Duodenal mucosa (tissue), 2 donors: ENCODE results near the gene SPDYC.

Experiments used
- H3K27ac ChIP-seq: one replicate; pipeline ENCODE4 v1.7.0; 2013; ENCODE audit warnings: low read depth, low read length
- H3K27me3 ChIP-seq, 2 donors: one replicate each; pipeline ENCODE4 v1.7.0; 2013; ENCODE audit warnings: low read length in 2 of 2, control low read depth in 1 of 2; ENCODE audit not compliant: insufficient read depth in 2 of 2, control insufficient read depth in 1 of 2
- H3K36me3 ChIP-seq, 2 donors: one replicate each; pipeline ENCODE4 v1.7.0; 2013; ENCODE audit warnings: low read length in 2 of 2, control low read depth in 1 of 2; ENCODE audit not compliant: insufficient read depth in 2 of 2, control insufficient read depth in 1 of 2
- H3K4me1 ChIP-seq, 2 donors: one replicate each; pipeline ENCODE4 v1.7.0; 2013; ENCODE audit warnings: low read length in 2 of 2, control low read depth in 1 of 2; ENCODE audit not compliant: insufficient read depth in 2 of 2, control insufficient read depth in 1 of 2
- H3K4me3 ChIP-seq, 2 donors: one replicate each; pipeline ENCODE4 v1.7.0; 2013; ENCODE audit warnings: low read length in 2 of 2, low read depth in 1 of 2
- H3K9ac ChIP-seq, 2 donors: one replicate each; pipeline ENCODE4 v1.7.0; 2013; ENCODE audit warnings: low read length in 2 of 2, low read depth in 1 of 2
- H3K9me3 ChIP-seq, 2 donors: one replicate each; pipeline ENCODE4 v1.7.0; 2013; ENCODE audit warnings: low read length in 2 of 2, control low read depth in 1 of 2; ENCODE audit not compliant: control insufficient read depth in 1 of 2

The SPDYC gene

DNA sequence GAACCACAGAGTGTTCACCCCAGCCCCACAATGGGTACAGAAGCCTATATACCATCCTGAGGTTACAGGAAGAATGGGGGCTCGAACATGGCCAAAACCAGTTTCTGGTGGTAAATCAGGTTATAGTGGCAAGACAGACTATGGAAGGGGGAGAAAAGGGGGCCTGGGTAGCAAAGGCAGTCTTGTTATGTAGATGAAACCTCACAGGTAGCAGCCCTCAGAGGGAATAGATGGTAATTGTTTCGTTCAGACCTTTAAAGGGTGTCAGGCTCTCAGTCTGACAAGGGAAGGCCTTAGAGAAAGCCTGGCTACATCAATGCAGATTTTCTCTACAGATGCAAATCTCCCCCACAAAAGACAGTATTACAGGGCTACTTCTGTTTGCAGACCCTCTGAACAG lies 15.1 kb downstream of the SPDYC start:
- H3K27ac ChIP-seq, result no peak overlapping the region
- no peak overlapping the region for H3K9ac ChIP-seq
- no peak overlapping the region for H3K4me3 ChIP-seq
- no peaks in the 10 kb centered on the region for H3K9me3 ChIP-seq
- H3K36me3 ChIP-seq, result peaks cover 40 to 57% of the 10 kb centered on the region in 2 donors
- no peaks in the 10 kb centered on the region for H3K27me3 ChIP-seq
- H3K4me1 ChIP-seq, result peaks cover 22 to 23% of the 10 kb centered on the region in 2 donors

DNA sequence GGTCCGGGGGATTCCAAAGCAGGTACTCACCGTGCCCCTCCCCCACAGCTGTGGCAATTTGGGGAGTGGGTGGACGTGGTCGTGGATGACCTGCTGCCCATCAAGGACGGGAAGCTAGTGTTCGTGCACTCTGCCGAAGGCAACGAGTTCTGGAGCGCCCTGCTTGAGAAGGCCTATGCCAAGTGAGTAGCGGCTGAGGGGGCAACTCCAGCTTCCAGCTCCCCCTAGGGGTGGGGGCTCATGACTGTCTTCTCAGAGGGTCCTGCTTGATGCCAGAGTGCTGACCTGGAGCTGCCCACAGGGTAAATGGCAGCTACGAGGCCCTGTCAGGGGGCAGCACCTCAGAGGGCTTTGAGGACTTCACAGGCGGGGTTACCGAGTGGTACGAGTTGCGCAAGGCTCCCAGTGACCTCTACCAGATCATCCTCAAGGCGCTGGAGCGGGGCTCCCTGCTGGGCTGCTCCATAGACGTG lies 15.9 kb downstream of the SPDYC start:
- Histone ChIP-seq H3K9ac (no peak overlapping the region), H3K36me3 (peaks cover 40 to 64% of the 10 kb centered on the region in 2 donors), H3K27ac (no peak overlapping the region), H3K4me1 (peaks cover 17 to 18% of the 10 kb centered on the region in 2 donors), H3K27me3 (no peaks in the 10 kb centered on the region), H3K4me3 (no peak overlapping the region), H3K9me3 (no peaks in the 10 kb centered on the region)

DNA sequence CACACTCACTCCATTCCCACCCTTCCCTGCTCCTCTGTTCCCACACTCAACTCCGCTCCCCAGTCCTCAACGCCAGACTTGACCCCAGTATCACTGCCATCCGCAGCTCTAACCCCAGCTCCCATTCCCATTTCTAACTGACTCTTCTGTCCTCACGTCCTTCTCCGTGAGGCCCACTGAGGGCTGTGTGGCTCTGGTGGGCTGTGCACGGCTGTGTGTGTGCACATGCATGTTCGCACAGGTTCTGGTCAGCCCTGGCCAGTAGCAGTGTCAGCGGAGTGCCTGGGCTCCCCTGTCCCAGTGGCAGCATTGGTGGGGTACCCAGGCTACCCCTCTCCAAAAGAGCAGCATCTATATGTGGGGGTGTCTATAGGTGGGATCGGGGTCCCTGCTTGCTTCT lies 16.7 kb downstream of the SPDYC start:
- Histone ChIP-seq H3K9ac (no peak overlapping the region), H3K9me3 (no peaks in the 10 kb centered on the region), H3K36me3 (peaks cover 40 to 70% of the 10 kb centered on the region in 2 donors), H3K4me1 (peaks cover 17 to 18% of the 10 kb centered on the region in 2 donors), H3K27me3 (no peaks in the 10 kb centered on the region), H3K4me3 (no peak overlapping the region), H3K27ac (no peak overlapping the region)

DNA sequence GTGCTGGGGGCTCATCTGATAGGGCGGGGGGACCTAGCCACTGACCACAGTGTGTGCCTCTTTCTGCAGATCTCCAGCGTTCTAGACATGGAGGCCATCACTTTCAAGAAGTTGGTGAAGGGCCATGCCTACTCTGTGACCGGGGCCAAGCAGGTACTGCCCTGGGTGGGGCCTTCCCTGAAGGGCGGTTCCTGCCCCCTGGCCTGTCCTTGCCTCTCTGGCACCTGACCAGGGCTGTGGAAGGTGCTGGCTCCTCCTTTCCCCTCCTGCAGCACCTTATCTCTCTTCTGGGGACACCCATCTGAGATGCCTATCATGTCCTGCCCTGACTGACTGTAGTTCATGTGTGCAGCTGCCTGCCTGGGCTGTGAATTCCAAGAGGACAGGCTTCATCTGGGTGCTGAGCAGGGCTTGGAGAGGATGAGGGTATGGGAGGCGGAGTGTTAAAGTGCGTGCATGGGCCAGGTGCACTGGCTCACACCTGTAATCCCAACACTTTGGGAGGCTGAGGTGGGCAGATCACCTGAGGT lies 17.2 kb downstream of the SPDYC start:
- H3K9me3 ChIP-seq, result no peaks in the 10 kb centered on the region
- no peak overlapping the region for H3K27ac ChIP-seq
- peaks cover 17% of the 10 kb centered on the region in 2 donors for H3K4me1 ChIP-seq
- H3K27me3 ChIP-seq, result no peaks in the 10 kb centered on the region
- no peak overlapping the region for H3K4me3 ChIP-seq
- no peak overlapping the region for H3K9ac ChIP-seq
- peaks cover 40 to 70% of the 10 kb centered on the region in 2 donors for H3K36me3 ChIP-seq

DNA sequence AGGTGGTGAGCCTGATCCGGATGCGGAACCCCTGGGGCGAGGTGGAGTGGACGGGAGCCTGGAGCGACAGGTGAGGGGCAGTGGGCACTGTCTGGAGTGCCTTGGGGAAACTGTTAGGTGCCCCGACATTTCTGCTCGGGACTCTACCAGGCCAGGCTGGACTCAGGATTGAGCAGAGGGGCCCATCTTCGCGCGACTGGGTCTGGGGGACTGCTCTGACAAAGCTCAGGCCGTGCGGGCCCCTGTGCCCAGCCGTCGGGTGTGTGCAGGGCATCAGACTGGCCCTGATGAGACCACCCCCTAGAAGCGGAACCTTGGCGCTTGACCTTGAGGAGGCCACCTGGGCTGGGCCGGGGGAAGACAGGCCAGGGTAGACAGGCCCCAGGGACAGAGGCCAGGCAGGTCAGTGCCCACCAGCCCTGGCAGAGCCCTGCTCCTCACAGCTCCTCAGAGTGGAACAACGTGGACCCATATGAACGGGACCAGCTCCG lies 18.0 kb downstream of the SPDYC start:
- H3K36me3 ChIP-seq, result peaks cover 40 to 70% of the 10 kb centered on the region in 2 donors
- no peaks in the 10 kb centered on the region for H3K9me3 ChIP-seq
- no peak overlapping the region for H3K4me3 ChIP-seq
- H3K9ac ChIP-seq, result no peak overlapping the region
- H3K27ac ChIP-seq, result no peak overlapping the region
- H3K4me1 ChIP-seq, result peaks cover 9% of the 10 kb centered on the region in 2 donors
- no peaks in the 10 kb centered on the region for H3K27me3 ChIP-seq

DNA sequence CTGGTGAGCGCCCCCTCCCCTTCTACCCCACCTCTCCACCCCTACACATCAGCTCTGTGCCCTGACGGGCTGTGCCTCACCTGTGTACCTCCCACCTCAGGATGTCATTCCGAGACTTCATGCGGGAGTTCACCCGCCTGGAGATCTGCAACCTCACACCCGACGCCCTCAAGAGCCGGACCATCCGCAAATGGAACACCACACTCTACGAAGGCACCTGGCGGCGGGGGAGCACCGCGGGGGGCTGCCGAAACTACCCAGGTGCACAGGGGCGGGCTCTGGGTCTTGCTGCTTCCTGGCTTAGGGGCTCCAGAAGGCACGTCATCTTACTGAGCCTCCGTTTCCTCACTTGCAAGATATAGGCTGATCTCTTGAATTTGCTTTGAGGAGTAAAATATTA lies 18.5 kb downstream of the SPDYC start:
- Histone ChIP-seq H3K36me3 (peaks cover 40 to 70% of the 10 kb centered on the region in 2 donors), H3K9ac (no peak overlapping the region), H3K9me3 (no peaks in the 10 kb centered on the region), H3K27me3 (no peaks in the 10 kb centered on the region), H3K4me3 (no peak overlapping the region), H3K4me1 (peaks cover 4 to 5% of the 10 kb centered on the region in 2 donors), H3K27ac (no peak overlapping the region)

DNA sequence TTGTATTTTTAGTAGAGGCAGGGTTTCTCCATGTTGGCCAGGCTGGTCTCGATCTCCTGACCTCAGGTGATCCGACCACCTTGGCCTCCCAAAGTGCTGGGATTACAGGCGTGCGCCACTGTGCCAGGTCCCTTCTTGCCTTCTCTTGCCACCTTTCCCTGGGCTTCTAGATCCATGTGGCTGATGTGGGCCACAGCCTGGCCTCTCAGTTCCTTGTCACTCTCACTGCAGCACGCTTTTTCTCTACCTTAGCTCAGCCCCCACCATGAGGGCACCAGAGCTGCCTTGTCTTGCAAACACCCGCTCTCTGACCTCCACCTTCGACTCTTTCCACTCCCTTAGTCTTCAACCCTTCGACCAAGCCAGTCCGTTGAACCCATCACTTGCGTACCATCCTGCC lies 19.2 kb downstream of the SPDYC start:
- no peak overlapping the region for H3K4me3 ChIP-seq
- no peaks in the 10 kb centered on the region for H3K27me3 ChIP-seq
- H3K36me3 ChIP-seq, result peaks cover 43 to 66% of the 10 kb centered on the region in 2 donors
- H3K4me1 ChIP-seq, result peaks cover 3% of the 10 kb centered on the region in 2 donors
- H3K27ac ChIP-seq, result no peak overlapping the region
- H3K9ac ChIP-seq, result no peak overlapping the region
- H3K9me3 ChIP-seq, result no peaks in the 10 kb centered on the region

DNA sequence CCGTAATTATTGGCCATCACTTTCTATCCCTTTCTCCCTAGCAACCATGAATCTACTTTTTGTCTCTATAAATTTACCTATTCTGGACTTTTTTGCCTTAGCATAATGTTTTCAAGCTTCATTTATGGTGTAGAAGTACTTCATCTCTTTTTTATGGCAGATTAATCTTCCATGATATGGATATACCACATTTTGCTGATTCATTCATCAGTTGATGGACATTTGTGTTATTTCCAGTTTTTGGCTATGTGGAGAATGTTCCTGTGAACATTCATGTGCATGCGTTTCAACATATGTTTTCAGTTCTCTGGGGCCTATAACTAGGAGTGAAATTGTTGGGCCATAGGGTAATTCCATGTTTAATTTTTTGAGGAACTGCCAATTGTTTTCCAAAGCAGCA lies 24.5 kb downstream of the SPDYC start:
- no peak overlapping the region for H3K27ac ChIP-seq
- no peaks in the 10 kb centered on the region for H3K9me3 ChIP-seq
- no peak overlapping the region for H3K9ac ChIP-seq
- H3K36me3 ChIP-seq, result peaks cover 13 to 60% of the 10 kb centered on the region in 2 donors
- no peak overlapping the region for H3K4me3 ChIP-seq
- no peaks in the 10 kb centered on the region for H3K27me3 ChIP-seq
- H3K4me1 ChIP-seq, result no peaks in the 10 kb centered on the region

DNA sequence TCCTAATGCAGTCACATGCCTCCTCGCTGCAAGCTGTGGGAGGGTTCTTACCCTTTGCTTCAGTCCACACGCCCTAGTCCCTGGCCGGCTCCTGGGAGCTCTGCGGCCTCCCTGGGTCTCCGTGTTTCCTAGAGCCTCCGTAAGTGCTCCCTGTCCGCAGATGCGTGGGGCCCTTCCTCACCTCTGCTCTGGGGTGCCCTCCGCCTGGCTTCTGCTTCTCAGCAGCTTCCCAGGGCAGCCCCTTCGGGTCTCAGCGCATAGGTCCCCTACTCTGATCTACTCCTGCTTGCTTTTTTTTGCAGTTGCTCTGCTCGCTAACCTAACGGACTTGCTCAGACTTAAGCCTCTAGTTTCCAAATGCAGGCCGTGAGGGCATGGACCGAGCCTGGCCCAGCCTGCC lies 34.1 kb downstream of the SPDYC start:
- peaks cover 27 to 64% of the 10 kb centered on the region in 2 donors for H3K36me3 ChIP-seq
- H3K27ac ChIP-seq, result no peak overlapping the region
- H3K27me3 ChIP-seq, result no peaks in the 10 kb centered on the region
- no peak overlapping the region for H3K4me3 ChIP-seq
- no peak overlapping the region for H3K9ac ChIP-seq
- H3K4me1 ChIP-seq, result peaks cover 15 to 16% of the 10 kb centered on the region in 2 donors
- no peaks in the 10 kb centered on the region for H3K9me3 ChIP-seq

DNA sequence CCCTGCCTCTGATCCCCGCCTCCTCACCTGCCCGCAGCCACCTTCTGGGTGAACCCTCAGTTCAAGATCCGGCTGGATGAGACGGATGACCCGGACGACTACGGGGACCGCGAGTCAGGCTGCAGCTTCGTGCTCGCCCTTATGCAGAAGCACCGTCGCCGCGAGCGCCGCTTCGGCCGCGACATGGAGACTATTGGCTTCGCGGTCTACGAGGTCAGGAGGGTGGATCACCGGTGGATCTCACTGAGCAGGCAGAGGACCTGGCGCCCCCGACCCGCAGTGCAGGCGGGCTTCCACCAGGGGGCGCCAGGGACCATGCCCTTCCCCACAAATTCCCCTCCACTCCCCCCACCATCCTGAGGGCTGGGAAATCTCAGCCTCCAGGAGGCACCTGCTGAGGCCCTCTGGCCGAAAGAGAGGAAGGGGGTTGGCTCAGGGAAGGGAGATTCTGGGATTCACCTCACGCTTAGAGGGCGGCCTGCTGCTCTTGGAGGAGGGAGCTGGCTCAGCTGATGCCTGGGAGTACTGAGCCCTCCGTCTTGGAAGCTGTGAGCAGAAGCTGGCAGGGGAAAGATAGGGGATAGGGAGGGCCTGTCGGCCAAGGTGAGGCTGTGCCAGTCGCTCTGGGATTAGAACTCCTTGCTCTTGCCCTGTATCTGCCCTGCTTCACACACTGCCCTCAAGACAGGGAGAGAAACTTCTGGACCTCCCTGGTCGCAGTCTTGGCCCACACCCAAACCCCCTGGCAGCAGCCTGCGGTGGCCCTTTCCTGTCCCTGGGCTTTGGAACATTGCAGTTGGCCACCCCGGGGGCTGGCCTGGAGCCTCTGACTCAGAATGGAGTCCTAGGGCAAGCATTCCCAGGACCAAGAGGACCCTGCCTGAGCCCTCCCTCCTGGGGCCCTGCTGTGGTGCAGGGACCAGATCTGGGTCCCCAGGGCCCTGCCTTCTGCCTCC lies 34.9 kb downstream of the SPDYC start:
- Histone ChIP-seq H3K4me3 (no peak overlapping the region), H3K4me1 (peaks cover 23 to 24% of the 10 kb centered on the region in 2 donors), H3K27ac (no peak overlapping the region)

More for the DNA sequence above, 34.9 kb downstream of the SPDYC start:
- H3K9ac ChIP-seq, result no peak overlapping the region
- no peaks in the 10 kb centered on the region for H3K9me3 ChIP-seq
- peaks cover 35 to 64% of the 10 kb centered on the region in 2 donors for H3K36me3 ChIP-seq
- no peaks in the 10 kb centered on the region for H3K27me3 ChIP-seq
